Endothelial cell of umbilical vein (primary cell): ENCODE data around the gene INTS11. TPM values are rescaled to one million over a fixed set of nuclear protein-coding genes. Genes with fewer than 3 reads are reported as not detected.

Source experiments
- BruUV-seq: library from RNA; stranded (reverse); fragments of 400-500 nt; replicated peaks from 2 replicates; lab custom pipeline; 2021; lab: Mats Ljungman, UMichigan
- CTCF ChIA-PET: fragments of 300-600, 350-600 bp; sonication (Branson Sonifier 250); formaldehyde crosslinking; loops from one replicate; lab custom pipeline; 2021; ENCODE audit warnings: antibody characterized with exemption, inconsistent platforms; lab: Charles Lee
- POLR2A ChIA-PET: fragments of 300-600, 350-600 bp; sonication (Branson Sonifier 250); formaldehyde crosslinking; loops from one replicate; lab custom pipeline; 2021; ENCODE audit warnings: antibody characterized with exemption, inconsistent platforms; lab: Charles Lee
- DNase-seq: peaks from one replicate; pipeline ENCODE4 v3.0.0-alpha.2; 2011; ENCODE audit warnings: low read depth, low spot score
- FAIRE-seq: peaks from 2 replicates; lab custom pipeline; 2011; peaks lifted over from hg19 to GRCh38; lab: Jason Lieb, UNC
- H2AFZ ChIP-seq: 2 replicates; pipeline ENCODE4 v1.6.0; 2012; ENCODE audit warnings: low read depth, low read length, control low read depth, inconsistent platforms
- H3K27ac ChIP-seq: 2 replicates; pipeline ENCODE4 v1.5.1; 2011; ENCODE audit warnings: low read depth, mild to moderate bottlenecking, control low read depth, low read length, moderate library complexity; ENCODE audit not compliant: insufficient read depth
- H3K27me3 ChIP-seq, 2 experiments: 2 replicates each; pipeline versions ENCODE4 v1.6.0 to v1.6.1; 2011; ENCODE audit warnings: low read length in 2 of 2, mixed read lengths in 1 of 2; ENCODE audit not compliant: control insufficient read depth in 2 of 2, insufficient read depth in 2 of 2
- H3K36me3 ChIP-seq, 2 experiments: 2 replicates in 1 of 2; 3 replicates in 1 of 2; pipeline ENCODE4 v1.5.1; 2011; ENCODE audit warnings: low read length in 2 of 2, mild to moderate bottlenecking in 1 of 2, moderate library complexity in 1 of 2; ENCODE audit not compliant: control insufficient read depth in 2 of 2, insufficient read depth in 2 of 2; ENCODE audit errors: extremely low read depth in 1 of 2
- H3K4me1 ChIP-seq: 3 replicates; pipeline ENCODE4 v1.5.1; 2011; ENCODE audit warnings: mild to moderate bottlenecking, low read length; ENCODE audit not compliant: control insufficient read depth, insufficient read depth; ENCODE audit errors: extremely low read depth
- H3K4me2 ChIP-seq: 2 replicates; pipeline ENCODE4 v1.6.1; 2011; ENCODE audit warnings: low read length, control low read depth, mixed read lengths; ENCODE audit not compliant: insufficient read depth
- H3K4me3 ChIP-seq, 3 experiments: fragments of 200-600 bp in 1 of 3; sonication (generic), shearing (Covaris generic) in 1 of 3; replicated peaks in 1 of 3; 2 replicates each; pipeline ENCODE4 v1.5.1; 2011 to 2016; ENCODE audit warnings: control low read depth in 3 of 3, low read length in 3 of 3, mild to moderate bottlenecking in 2 of 3, inconsistent platforms in 1 of 3, low read depth in 1 of 3, moderate library complexity in 1 of 3; ENCODE audit not compliant: insufficient read depth in 1 of 3
- H3K79me2 ChIP-seq: 2 replicates; pipeline ENCODE4 v1.6.0; 2012; ENCODE audit warnings: low read length, inconsistent platforms; ENCODE audit not compliant: control insufficient read depth, insufficient read depth
- H3K9ac ChIP-seq: replicated peaks from 2 replicates; pipeline ENCODE3; 2011; ENCODE audit warnings: low read length, control low read depth; ENCODE audit not compliant: insufficient read depth; ENCODE audit errors: extremely low read depth
- H3K9me1 ChIP-seq: replicated peaks from 3 replicates; pipeline ENCODE4 v1.6.0; 2011; ENCODE audit warnings: mild to moderate bottlenecking, low read length; ENCODE audit not compliant: control insufficient read depth, insufficient read depth; ENCODE audit errors: extremely low read depth
- H3K9me3 ChIP-seq: replicated peaks from 2 replicates; pipeline ENCODE4 v1.5.1; 2012; ENCODE audit warnings: low read length, inconsistent platforms; ENCODE audit not compliant: control insufficient read depth, insufficient read depth
- H4K20me1 ChIP-seq: replicated peaks from 2 replicates; pipeline ENCODE3; 2011; ENCODE audit warnings: mild to moderate bottlenecking, low read length; ENCODE audit not compliant: control insufficient read depth, insufficient read depth; ENCODE audit errors: extremely low read depth
- EZH2 ChIP-seq: IDR thresholded peaks from 2 replicates; pipeline ENCODE4 v1.6.1; 2012; ENCODE audit warnings: borderline replicate concordance, low read depth, mild to moderate bottlenecking, moderate library complexity, low read length, inconsistent platforms; ENCODE audit not compliant: severe bottlenecking
- FOS ChIP-seq: IDR thresholded peaks from 2 replicates; pipeline ENCODE4 v1.6.1; 2011; ENCODE audit warnings: mild to moderate bottlenecking, low read length, moderate library complexity, borderline replicate concordance; ENCODE audit not compliant: insufficient read depth
- GATA2 ChIP-seq: IDR thresholded peaks from 2 replicates; pipeline ENCODE4 v1.7.0; 2011; ENCODE audit warnings: low read depth, mild to moderate bottlenecking, moderate library complexity, mixed read lengths, low read length; ENCODE audit not compliant: insufficient read length, insufficient read depth
- JUN ChIP-seq: IDR thresholded peaks from 2 replicates; pipeline ENCODE4 v1.6.1; 2011; ENCODE audit warnings: borderline replicate concordance, low read depth; ENCODE audit not compliant: insufficient read length, insufficient read depth
- MYC ChIP-seq: IDR thresholded peaks from one replicate; pipeline ENCODE4 v1.6.1; 2011; ENCODE audit warnings: mild to moderate bottlenecking, low read depth, low read length
- POLR2A ChIP-seq: IDR thresholded peaks from 2 replicates; pipeline ENCODE4 v1.6.1; 2012; ENCODE audit warnings: low read depth, mild to moderate bottlenecking, control low read depth, low read length
- POLR2AphosphoS5 ChIP-seq: IDR thresholded peaks from 2 replicates; pipeline ENCODE4 v1.6.1; 2012; ENCODE audit warnings: low read depth, mild to moderate bottlenecking, control low read depth, low read length, moderate library complexity; ENCODE audit not compliant: insufficient read depth
- dilution Hi-C: fragments of 300-500 bp; cut with MboI; formaldehyde crosslinking; loops from one replicate; pipeline ENCODE4 v1.15.0; 2019; ENCODE audit warnings: low sequenced_read_pairs; ENCODE audit not compliant: extremely low pct_ligation_motif_present
- intact Hi-C: fragments of 100-400 bp; cut with micrococcal nuclease; formaldehyde crosslinking; loops from one replicate; pipeline ENCODE4 v1.10.0; 2022
- polyA plus RNA-seq, 4 experiments: library from polyadenylated mRNA; depleted of rRNA in 3 of 4; stranded (reverse) in 3 of 4; unstranded in 1 of 4; fragments of >200 nt; gene quantifications; 2 replicates each; pipeline versions ENCODE4 v1.2.1 to v1.2.3, GENCODE V29; 2011 to 2012; ENCODE audit warnings: missing spikeins in 1 of 4
- total RNA-seq: library from RNA; stranded (reverse); gene quantifications from 2 replicates; pipeline ENCODE4 v1.2.3, GENCODE V29; 2021
- TF ChIP-seq, protein P1 (sequence below), 2 donors: IDR thresholded peaks; 1 replicate in 1 of 2; 2 replicates in 1 of 2; pipeline ENCODE4 v1.5.1; 2011; ENCODE audit warnings: low read length in 2 of 2, mild to moderate bottlenecking in 2 of 2, moderate library complexity in 2 of 2, control low read depth in 1 of 2, inconsistent platforms in 1 of 2, low read depth in 1 of 2; ENCODE audit not compliant: insufficient read depth in 1 of 2; ENCODE audit errors: extremely low read depth in 1 of 2
- TF ChIP-seq, protein P2 (sequence below): IDR thresholded peaks from 2 replicates; pipeline ENCODE4 v1.6.1; 2011; ENCODE audit not compliant: insufficient read depth, insufficient read length

Gene INTS11
- total and polyA plus RNA-seq, 2 donors (not counting 3 experiments of a cell fraction or from before 2014, with no cell fraction given): 132 to 222 TPM

DNA sequence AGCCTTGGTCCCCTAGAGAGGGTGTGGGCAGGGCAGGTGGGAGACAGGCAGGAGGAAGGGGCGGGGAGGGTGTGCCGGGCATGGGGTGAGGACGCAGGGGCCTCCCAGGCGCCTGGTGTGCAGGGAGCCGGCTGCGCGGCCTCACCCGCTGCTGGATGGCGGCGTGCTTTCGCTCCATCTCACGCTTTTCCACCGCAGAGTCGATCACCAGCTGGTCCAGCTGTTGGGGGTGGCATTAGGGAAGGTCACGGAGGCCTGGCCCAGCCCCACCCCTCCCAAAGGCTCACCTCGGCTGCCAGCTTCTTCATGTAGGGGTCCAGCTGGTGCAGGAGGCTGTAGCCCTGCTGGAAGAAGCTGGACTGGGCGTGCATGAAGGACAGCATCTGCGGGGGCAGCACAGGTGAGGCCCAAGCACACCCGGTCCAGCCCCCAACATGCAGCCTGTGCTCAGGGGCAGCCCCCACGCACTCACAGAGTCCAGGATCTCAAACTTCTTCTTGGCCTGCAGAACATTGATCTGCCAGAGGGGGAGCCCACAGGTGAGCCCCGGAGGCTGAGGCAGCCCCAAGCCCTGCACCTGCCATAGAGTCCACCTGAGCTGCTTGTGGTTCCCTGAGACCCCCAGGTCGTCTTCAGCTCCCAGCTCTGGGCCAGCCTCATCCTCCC lies 24.6 kb downstream of the INTS11 start:
- H3K9me1 ChIP-seq: no peaks in the 10 kb centered on the region
- no peak for TF ChIP-seq FOS
- TF ChIP-seq, protein P1, sequence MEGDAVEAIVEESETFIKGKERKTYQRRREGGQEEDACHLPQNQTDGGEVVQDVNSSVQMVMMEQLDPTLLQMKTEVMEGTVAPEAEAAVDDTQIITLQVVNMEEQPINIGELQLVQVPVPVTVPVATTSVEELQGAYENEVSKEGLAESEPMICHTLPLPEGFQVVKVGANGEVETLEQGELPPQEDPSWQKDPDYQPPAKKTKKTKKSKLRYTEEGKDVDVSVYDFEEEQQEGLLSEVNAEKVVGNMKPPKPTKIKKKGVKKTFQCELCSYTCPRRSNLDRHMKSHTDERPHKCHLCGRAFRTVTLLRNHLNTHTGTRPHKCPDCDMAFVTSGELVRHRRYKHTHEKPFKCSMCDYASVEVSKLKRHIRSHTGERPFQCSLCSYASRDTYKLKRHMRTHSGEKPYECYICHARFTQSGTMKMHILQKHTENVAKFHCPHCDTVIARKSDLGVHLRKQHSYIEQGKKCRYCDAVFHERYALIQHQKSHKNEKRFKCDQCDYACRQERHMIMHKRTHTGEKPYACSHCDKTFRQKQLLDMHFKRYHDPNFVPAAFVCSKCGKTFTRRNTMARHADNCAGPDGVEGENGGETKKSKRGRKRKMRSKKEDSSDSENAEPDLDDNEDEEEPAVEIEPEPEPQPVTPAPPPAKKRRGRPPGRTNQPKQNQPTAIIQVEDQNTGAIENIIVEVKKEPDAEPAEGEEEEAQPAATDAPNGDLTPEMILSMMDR (IDR thresholded peaks at IDR 0.05; ENCODE audit: extremely low read depth in 1 of 2, insufficient read depth in 1 of 2, low read depth in 1 of 2, low read length in 2 of 2): peak in 1 of 2 donors; percentile 20
- POLR2A ChIA-PET: no interaction called here
- CTCF ChIA-PET: no interaction called here
- FAIRE-seq: no peak
- H3K27me3 ChIP-seq: no peaks in the 10 kb centered on the region
- H3K27ac ChIP-seq: no peak overlapping the region
- H3K36me3 ChIP-seq: no peaks in the 10 kb centered on the region
- no peaks in the 10 kb centered on the region for H3K79me2 ChIP-seq
- no TSS peak for BruUV-seq
- H3K4me1 ChIP-seq: no peaks in the 10 kb centered on the region
- H3K9me3 ChIP-seq: no peaks in the 10 kb centered on the region
- no peak overlapping the region for H2AFZ ChIP-seq
- no peak overlapping the region for H3K4me3 ChIP-seq
- intact Hi-C loops: no loop called here
- dilution Hi-C loops: no loop called here
- H4K20me1 ChIP-seq: no peaks in the 10 kb centered on the region
- H3K9ac ChIP-seq: no peak overlapping the region
- H3K4me2 ChIP-seq: no peak overlapping the region
- no peak for DNase-seq

DNA sequence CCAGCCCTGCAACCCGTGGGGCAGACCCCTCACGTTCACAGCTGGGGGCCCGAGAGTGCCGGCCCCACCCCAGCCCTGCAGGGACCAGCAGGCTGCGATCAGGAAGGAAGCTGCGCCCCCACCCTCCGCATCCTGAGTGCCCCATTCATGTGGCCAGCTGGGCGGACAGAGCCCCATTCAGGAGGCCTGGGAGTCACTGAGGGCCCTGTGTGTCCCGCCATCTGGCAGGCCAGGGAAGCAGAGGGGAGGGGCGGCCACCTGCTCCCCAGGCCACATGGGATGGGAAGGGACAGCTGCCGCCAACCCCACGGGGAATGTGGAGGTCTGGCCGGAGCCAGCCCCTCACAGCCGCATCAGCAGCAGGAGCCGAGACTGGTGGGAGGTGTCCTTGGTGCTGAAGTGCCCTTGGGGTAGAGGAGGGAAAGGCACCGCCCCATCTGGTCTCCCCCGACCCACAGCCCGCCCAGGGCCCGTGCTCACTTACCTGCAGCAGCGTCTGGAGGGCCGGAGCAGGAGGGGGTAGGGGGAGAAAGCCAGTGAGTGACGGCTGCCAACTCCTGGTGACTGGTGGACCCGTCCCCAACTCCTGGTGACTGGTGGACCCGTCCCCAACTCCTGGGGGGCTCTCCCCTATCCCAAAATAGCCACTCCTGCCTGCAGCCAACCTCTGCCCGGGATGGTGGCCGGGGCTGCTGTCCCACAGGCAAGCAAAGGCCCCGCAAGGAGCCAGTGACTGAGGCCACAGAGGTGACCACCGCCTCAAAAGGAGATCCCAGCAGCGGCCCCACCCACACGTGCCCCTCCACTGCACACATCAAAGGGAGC lies 25.4 kb downstream of the INTS11 start:
- POLR2A ChIA-PET: no interaction called here
- intact Hi-C loops: no loop called here
- Histone ChIP-seq H3K4me1 (no peaks in the 10 kb centered on the region), H3K27ac (no peak overlapping the region), H2AFZ (no peak overlapping the region), H3K9me1 (no peaks in the 10 kb centered on the region), H4K20me1 (no peaks in the 10 kb centered on the region), H3K4me3 (no peak overlapping the region), H3K79me2 (no peaks in the 10 kb centered on the region), H3K4me2 (no peak overlapping the region), H3K27me3 (no peaks in the 10 kb centered on the region), H3K9me3 (no peaks in the 10 kb centered on the region), H3K36me3 (no peaks in the 10 kb centered on the region), H3K9ac (no peak overlapping the region)
- CTCF ChIA-PET: no interaction called here
- dilution Hi-C loops: no loop called here
- DNase-seq: peak; percentile 19
- TF ChIP-seq GATA2: no peak
- no peak for TF ChIP-seq POLR2A
- TF ChIP-seq, protein P1 (IDR thresholded peaks at IDR 0.05; ENCODE audit: extremely low read depth in 1 of 2, insufficient read depth in 1 of 2, low read depth in 1 of 2, low read length in 2 of 2): no peak
- TF ChIP-seq EZH2: no peak
- no peak for TF ChIP-seq POLR2AphosphoS5
- TF ChIP-seq FOS: no peak
- TF ChIP-seq, protein P2, sequence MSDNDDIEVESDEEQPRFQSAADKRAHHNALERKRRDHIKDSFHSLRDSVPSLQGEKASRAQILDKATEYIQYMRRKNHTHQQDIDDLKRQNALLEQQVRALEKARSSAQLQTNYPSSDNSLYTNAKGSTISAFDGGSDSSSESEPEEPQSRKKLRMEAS: no peak
- TF ChIP-seq MYC: no peak
- TF ChIP-seq JUN: no peak
- no peak for FAIRE-seq
- no TSS peak for BruUV-seq
